K562 (cell line): ENCODE results near the gene NR1H2. TPM values are rescaled to one million over a fixed set of nuclear protein-coding genes. Genes with fewer than 3 reads are reported as not detected.

Experiments used
- CTCFL ChIP-seq: IDR thresholded peaks from 2 replicates; pipeline ENCODE4 v1.6.1; 2011; ENCODE audit warnings: borderline replicate concordance, low read depth, mild to moderate bottlenecking, moderate library complexity, low read length; ENCODE audit not compliant: insufficient read depth, poor library complexity, severe bottlenecking
- CXXC5 ChIP-seq: fragments of 250-450 bp; sonication (Bioruptor Pico); IDR thresholded peaks from 2 replicates; pipeline ENCODE4 v1.8.0; 2022; ENCODE audit warnings: inconsistent platforms, mild to moderate bottlenecking, moderate library complexity
- HLTF ChIP-seq: fragments of 450-650 bp; IDR thresholded peaks from 2 replicates; pipeline ENCODE4 v1.6.1; 2016
- MIER1 ChIP-seq: fragments of 450-650 bp; IDR thresholded peaks from 2 replicates; pipeline ENCODE4 v1.6.1; 2016; ENCODE audit warnings: antibody characterized with exemption, mild to moderate bottlenecking, low read depth
- SAFB2 ChIP-seq: fragments of 200-400 bp; formaldehyde crosslinking; IDR thresholded peaks from 2 replicates; pipeline ENCODE4 v1.6.1; 2018; ENCODE audit warnings: borderline replicate concordance, low read length, low read depth, moderate library complexity; ENCODE audit not compliant: severe bottlenecking
- SMARCA5 ChIP-seq: fragments of 450-650 bp; IDR thresholded peaks from 2 replicates; pipeline ENCODE4 v1.6.1; 2016
- SPI1 ChIP-seq: IDR thresholded peaks from 2 replicates; pipeline ENCODE4 v1.6.1; 2011; ENCODE audit warnings: low read depth, low read length, control low read depth, borderline replicate concordance
- TSC22D4 ChIP-seq: fragments of 450-650 bp; IDR thresholded peaks from 2 replicates; pipeline ENCODE4 v1.6.1; 2016; ENCODE audit warnings: missing genetic modification characterization, missing biosample characterization, control low read depth
- ZBTB11 ChIP-seq, 3 experiments: fragments of 200-800 bp in 1 of 3; fragments of 250-450 bp in 1 of 3; fragments of 450-650 bp in 1 of 3; sonication (Bioruptor Pico) in 1 of 3; sonication (Bioruptor generic) in 1 of 3; formaldehyde crosslinking in 1 of 3; IDR thresholded peaks; 2 replicates each; pipeline versions ENCODE4 v1.6.1 to v1.8.0; 2016 to 2022; ENCODE audit warnings: mild to moderate bottlenecking in 2 of 3, missing genetic modification characterization in 2 of 3, missing compliant biosample characterization in 1 of 3, moderate library complexity in 1 of 3
- ZKSCAN3 ChIP-seq: fragments of 250-450 bp; sonication (Bioruptor Pico); IDR thresholded peaks from 2 replicates; pipeline ENCODE4 v1.4.0; 2020
- ZNF436 ChIP-seq: fragments of 250-450, 450-650 bp; sonication (Bioruptor Pico); formaldehyde crosslinking; IDR thresholded peaks from 2 replicates; pipeline ENCODE4 v1.7.0; 2020; ENCODE audit warnings: mild to moderate bottlenecking
- ZNF518B ChIP-seq: fragments of 250-450 bp; sonication (Bioruptor Pico); IDR thresholded peaks from 2 replicates; pipeline ENCODE4 v1.5.0; 2021; ENCODE audit warnings: mild to moderate bottlenecking, moderate library complexity
- ZNF639 ChIP-seq, 2 experiments: fragments of 200-800 bp in 1 of 2; sonication (Bioruptor generic) in 1 of 2; sonication (generic) in 1 of 2; formaldehyde crosslinking in 1 of 2; IDR thresholded peaks in 1 of 2; conservative IDR thresholded peaks in 1 of 2; 2 replicates each; pipeline versions ENCODE4 v1.5.0 to v1.6.1; 2016 to 2020; ENCODE audit warnings: missing compliant biosample characterization in 1 of 2, missing genetic modification characterization in 1 of 2, missing genetic modification reagents in 1 of 2
- ZNF717 ChIP-seq: fragments of 250-450 bp; sonication (Bioruptor Pico); IDR thresholded peaks from 2 replicates; pipeline ENCODE4 v1.5.0; 2021
- ZNF785 ChIP-seq: fragments of 250-450 bp; sonication (Bioruptor Pico); IDR thresholded peaks from 2 replicates; pipeline ENCODE4 v1.4.0; 2020; ENCODE audit warnings: mild to moderate bottlenecking
- ZSCAN29 ChIP-seq: fragments of 450-650 bp; IDR thresholded peaks from 2 replicates; pipeline ENCODE4 v1.6.1; 2017
- polyA plus RNA-seq, 8 experiments: library from polyadenylated mRNA; depleted of rRNA in 4 of 8; stranded (reverse) in 5 of 8; unstranded in 3 of 8; fragments of >200 nt; fragmentation: Nextera tagmentation in 2 of 8; fragmentation: Illumina TruSeq in 1 of 8; extraction: Ambion mirVana in 2 of 8; extraction: Trizol in 1 of 8; gene quantifications; 2 replicates each; pipeline versions ENCODE4 v1.2.1 to v1.2.3, GENCODE V29; 2011 to 2014; ENCODE audit warnings: inconsistent platforms in 1 of 8, missing spikeins in 1 of 8
- total RNA-seq, 7 experiments: library from RNA; depleted of rRNA in 6 of 7; stranded (reverse); fragments of >200 nt in 6 of 7; fragmentation: Illumina TruSeq in 2 of 7; extraction: Trizol in 2 of 7; gene quantifications; 2 replicates each; pipeline versions ENCODE4 v1.2.1 to v1.2.3, GENCODE V29; 2011 to 2021; ENCODE audit warnings: low replicate concordance in 1 of 7

The NR1H2 gene
- total and polyA plus RNA-seq, 9 of the 15 experiments (the other 6 are each of a cell fraction or from before 2014, with no cell fraction given): 0.11 to 73.8 (median 24.0) TPM

- TF ChIP-seq ZNF785 (CRISPR knock-in tag): no peak
- peak; percentile 92 for TF ChIP-seq CTCFL
- peak in 1 of 3 experiments; percentile 54; a peak in 1 of 6 replicates for TF ChIP-seq ZBTB11 (CRISPR knock-in tag; IDR thresholded peaks at IDR 0.05)
- TF ChIP-seq ZNF518B (CRISPR knock-in tag): no peak
- peak; percentile 83 for TF ChIP-seq CXXC5 (CRISPR knock-in tag)
- no peak for TF ChIP-seq SAFB2
- TF ChIP-seq ZSCAN29: peak; percentile 84; the same call in 1 of the 2 replicates
- no peak for TF ChIP-seq ZKSCAN3 (CRISPR knock-in tag)
- no peak for TF ChIP-seq SPI1
- TF ChIP-seq MIER1: no peak
- TF ChIP-seq ZNF436 (CRISPR knock-in tag): no peak
- no peak for TF ChIP-seq TSC22D4 (tag)
- no peak for TF ChIP-seq SMARCA5
- no peak for TF ChIP-seq ZNF639 (CRISPR knock-in tag; conservative IDR thresholded peaks at IDR 0.05 in 1 of 2, IDR thresholded peaks at IDR 0.05 in 1 of 2)
- TF ChIP-seq HLTF: no peak
- TF ChIP-seq ZNF717 (CRISPR knock-in tag): no peak
Observed at GRCh38 chr19:50414864-50415660, 38.8 kb downstream of the NR1H2 start (continued).
